ENCODE data around the gene STAU1. TPM values are rescaled to one million over a fixed set of nuclear protein-coding genes. Genes with fewer than 3 reads are reported as not detected.
"Not testable (repeated sequence)": the region's sequence is repeated elsewhere in the genome, so short reads cannot be mapped to it uniquely, and the experiment has no call there.

STAU1 gene
- total RNA-seq, 2 experiments from 2014 or later, result 61.4 to 65.8 TPM

DNA sequence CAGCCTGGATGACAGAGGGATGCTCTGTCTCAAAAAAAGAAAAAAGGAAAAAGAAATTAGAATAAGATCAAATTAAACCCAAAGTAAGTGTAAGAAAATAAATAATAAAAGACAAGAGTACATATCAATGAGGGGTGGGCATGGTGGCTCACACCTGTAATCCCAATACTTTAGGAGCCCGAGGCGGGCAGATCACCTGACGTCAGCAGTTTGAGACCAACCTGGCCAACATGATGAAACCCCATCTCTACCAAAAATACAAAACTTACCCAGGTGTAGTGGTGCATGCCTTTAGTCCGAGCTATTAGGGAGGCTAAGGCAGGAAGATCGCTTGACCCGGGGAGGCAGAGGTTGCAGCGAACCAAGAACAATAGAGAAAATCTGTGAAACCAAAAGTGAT lies 14.9 kb upstream of the STAU1 start:
- POLR2A ChIA-PET, result no interaction called here
- Histone ChIP-seq H3K9me3 (ENCODE audit: control insufficient read depth in 1 of 2, insufficient read depth in 1 of 2, low read length in 2 of 2) (no peaks in the 10 kb centered on the region), H3K4me1 (ENCODE audit: insufficient read depth, low read length) (no peaks in the 10 kb centered on the region), H3K27me3 (ENCODE audit: control insufficient read depth in 1 of 2, insufficient read depth in 2 of 2, low read length in 2 of 2) (no peaks in the 10 kb centered on the region), H3K27ac (ENCODE audit: low read depth in 1 of 2, low read length in 2 of 2) (no peak overlapping the region), H3K4me3 (ENCODE audit: low read length) (no peak overlapping the region), H3K36me3 (ENCODE audit: insufficient read depth, low read length) (no peaks in the 10 kb centered on the region)
- Mint-ChIP-seq H3K27ac (no peak overlapping the region), H3K9me3 (no peaks in the 10 kb centered on the region), H3K4me1 (ENCODE audit: low read depth) (no peaks in the 10 kb centered on the region), H3K4me3 (no peak overlapping the region), H3K36me3 (ENCODE audit: low read depth) (no peaks in the 10 kb centered on the region), H3K27me3 (no peaks in the 10 kb centered on the region)
- TF ChIP-seq, protein P1, sequence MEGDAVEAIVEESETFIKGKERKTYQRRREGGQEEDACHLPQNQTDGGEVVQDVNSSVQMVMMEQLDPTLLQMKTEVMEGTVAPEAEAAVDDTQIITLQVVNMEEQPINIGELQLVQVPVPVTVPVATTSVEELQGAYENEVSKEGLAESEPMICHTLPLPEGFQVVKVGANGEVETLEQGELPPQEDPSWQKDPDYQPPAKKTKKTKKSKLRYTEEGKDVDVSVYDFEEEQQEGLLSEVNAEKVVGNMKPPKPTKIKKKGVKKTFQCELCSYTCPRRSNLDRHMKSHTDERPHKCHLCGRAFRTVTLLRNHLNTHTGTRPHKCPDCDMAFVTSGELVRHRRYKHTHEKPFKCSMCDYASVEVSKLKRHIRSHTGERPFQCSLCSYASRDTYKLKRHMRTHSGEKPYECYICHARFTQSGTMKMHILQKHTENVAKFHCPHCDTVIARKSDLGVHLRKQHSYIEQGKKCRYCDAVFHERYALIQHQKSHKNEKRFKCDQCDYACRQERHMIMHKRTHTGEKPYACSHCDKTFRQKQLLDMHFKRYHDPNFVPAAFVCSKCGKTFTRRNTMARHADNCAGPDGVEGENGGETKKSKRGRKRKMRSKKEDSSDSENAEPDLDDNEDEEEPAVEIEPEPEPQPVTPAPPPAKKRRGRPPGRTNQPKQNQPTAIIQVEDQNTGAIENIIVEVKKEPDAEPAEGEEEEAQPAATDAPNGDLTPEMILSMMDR (IDR thresholded peaks at IDR 0.05), result no peak
- CTCF ChIA-PET, result no interaction called here
- ATAC-seq (ENCODE audit: poor library complexity) (no peak), DNase-seq (no peak)
- intact Hi-C loops (cut with DNase I, micrococcal nuclease), result no loop called here

DNA sequence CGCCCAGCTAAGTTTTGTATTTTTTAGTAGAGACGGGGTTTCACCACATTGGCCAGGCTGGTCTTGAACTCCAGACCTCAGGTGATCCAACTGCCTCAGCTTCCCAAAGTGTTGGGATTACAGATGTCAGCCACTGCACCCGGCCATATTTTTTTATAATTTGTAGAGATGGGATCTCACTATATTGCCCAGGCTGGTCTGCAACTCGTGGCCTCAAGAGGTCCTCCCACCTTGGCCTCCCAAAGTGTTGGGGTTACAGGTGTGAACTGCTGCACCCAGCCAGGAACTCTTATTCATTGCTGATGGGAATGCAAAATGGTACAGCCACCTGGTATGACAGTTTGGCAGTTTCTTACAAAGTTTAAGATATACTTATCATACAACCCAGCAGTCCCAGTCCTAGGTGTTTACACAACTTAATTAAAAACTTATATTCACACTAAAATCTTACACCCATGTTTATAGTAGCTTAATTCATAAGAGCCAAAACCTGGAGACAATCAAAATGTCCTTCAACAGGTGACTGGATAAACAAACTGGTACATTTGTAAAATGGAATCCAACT lies 11.7 kb upstream of the STAU1 start:
- Mint-ChIP-seq H3K4me3 (no peak overlapping the region), H3K36me3 (ENCODE audit: low read depth) (no peaks in the 10 kb centered on the region), H3K27ac (no peak overlapping the region), H3K4me1 (ENCODE audit: low read depth) (no peaks in the 10 kb centered on the region), H3K9me3 (no peaks in the 10 kb centered on the region), H3K27me3 (no peaks in the 10 kb centered on the region)
- Histone ChIP-seq H3K36me3 (ENCODE audit: insufficient read depth, low read length) (no peaks in the 10 kb centered on the region), H3K27ac (ENCODE audit: low read depth in 1 of 2, low read length in 2 of 2) (no peak overlapping the region), H3K27me3 (ENCODE audit: control insufficient read depth in 1 of 2, insufficient read depth in 2 of 2, low read length in 2 of 2) (no peaks in the 10 kb centered on the region), H3K4me1 (ENCODE audit: insufficient read depth, low read length) (no peaks in the 10 kb centered on the region), H3K9me3 (ENCODE audit: control insufficient read depth in 1 of 2, insufficient read depth in 1 of 2, low read length in 2 of 2) (no peaks in the 10 kb centered on the region), H3K4me3 (ENCODE audit: low read length) (no peak overlapping the region)
- CTCF ChIA-PET, result interaction anchor here (1.2 kb wide), 1 partner anchor 18 kb away, joined by 4 read pairs; no protein-coding TSS in a partner anchor
- intact Hi-C loops (cut with DNase I, micrococcal nuclease), result no loop called here
- DNase-seq, result no peak
- TF ChIP-seq, protein P1 (IDR thresholded peaks at IDR 0.05), result no peak
- ATAC-seq (ENCODE audit: poor library complexity), result no peak
- POLR2A ChIA-PET, result no interaction called here

DNA sequence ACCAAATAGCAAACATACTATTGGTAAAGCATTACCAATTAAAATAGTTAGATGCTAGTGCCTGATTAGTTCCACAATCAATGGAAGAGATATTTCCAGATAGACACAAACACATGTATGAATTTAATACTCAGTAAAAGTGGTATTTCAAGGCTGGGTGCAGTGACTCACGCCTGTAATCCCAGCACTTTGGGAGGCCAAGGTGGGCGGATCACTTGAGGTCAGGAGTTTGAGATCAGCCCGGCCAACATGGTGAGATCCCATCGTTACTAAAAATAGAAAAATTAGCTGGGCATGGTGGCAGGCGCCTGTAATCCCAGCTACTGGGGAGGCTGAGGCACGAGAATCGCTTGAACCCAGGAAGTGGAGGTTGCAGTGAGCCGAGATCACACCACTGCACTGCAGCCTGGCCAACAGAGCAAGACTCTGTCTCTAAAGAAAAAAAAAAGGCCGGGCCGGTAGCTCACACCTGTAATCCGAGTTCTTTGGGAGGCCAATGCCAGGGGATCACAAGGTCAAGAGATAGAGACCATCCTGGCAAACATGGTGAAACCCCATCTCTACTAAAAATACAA lies 4.9 kb upstream of the STAU1 start:
- H3K36me3 Mint-ChIP-seq (ENCODE audit: low read depth); H3K4me3 Mint-ChIP-seq; POLR2A ChIA-PET; intact Hi-C loops (cut with DNase I, micrococcal nuclease); H3K27me3 Mint-ChIP-seq; H3K9me3 Mint-ChIP-seq; H3K4me1 ChIP-seq (ENCODE audit: insufficient read depth, low read length); DNase-seq; H3K4me3 ChIP-seq (ENCODE audit: low read length); H3K4me1 Mint-ChIP-seq (ENCODE audit: low read depth); H3K27ac ChIP-seq (ENCODE audit: low read depth in 1 of 2, low read length in 2 of 2); H3K9me3 ChIP-seq (ENCODE audit: control insufficient read depth in 1 of 2, insufficient read depth in 1 of 2, low read length in 2 of 2); H3K27me3 ChIP-seq (ENCODE audit: control insufficient read depth in 1 of 2, insufficient read depth in 2 of 2, low read length in 2 of 2); ATAC-seq (ENCODE audit: poor library complexity); H3K27ac Mint-ChIP-seq; H3K36me3 ChIP-seq (ENCODE audit: insufficient read depth, low read length): not testable (repeated sequence)
- CTCF ChIA-PET, result interaction anchor here (2.0 kb wide), 1 partner anchor 24 kb away, joined by 5 read pairs; no protein-coding TSS in a partner anchor

All from CD4-positive, alpha-beta T cell (primary cell).